Measurements from ENCODE around the gene CCDC196. TPM values are rescaled to one million over a fixed set of nuclear protein-coding genes. Genes with fewer than 3 reads are reported as not detected.
A peak's percentile ranks its signal among the peaks of the same experiment; 100 is the strongest.

Gene CCDC196
- total RNA-seq, 2 experiments from 2014 or later = not detected

- no peak for TF ChIP-seq CTCF (IDR thresholded peaks at IDR 0.05)
- H3K4me1 ChIP-seq (ENCODE audit: insufficient read depth, low read length) = no peaks in the 10 kb centered on the region
- H3K4me1 Mint-ChIP-seq (ENCODE audit: low read depth) = no peaks in the 10 kb centered on the region
- H3K36me3 ChIP-seq (ENCODE audit: insufficient read depth, low read length) = no peaks in the 10 kb centered on the region
- H3K27ac ChIP-seq (ENCODE audit: low read depth in 1 of 2, low read length in 2 of 2) = no peak overlapping the region
- H3K27me3 Mint-ChIP-seq = no peaks in the 10 kb centered on the region
- ATAC-seq (ENCODE audit: poor library complexity) (no peak), DNase-seq (no peak)
- no peaks in the 10 kb centered on the region for H3K9me3 ChIP-seq (ENCODE audit: control insufficient read depth in 1 of 2, insufficient read depth in 1 of 2, low read length in 2 of 2)
- no peaks in the 10 kb centered on the region for H3K36me3 Mint-ChIP-seq (ENCODE audit: low read depth)
- ChIA-PET POLR2A (no interaction called here), CTCF (no interaction called here)
- H3K27me3 ChIP-seq (ENCODE audit: control insufficient read depth in 1 of 2, insufficient read depth in 2 of 2, low read length in 2 of 2) = no peaks in the 10 kb centered on the region
- intact Hi-C loops (cut with DNase I, micrococcal nuclease) = no loop called here
- no peak overlapping the region for H3K27ac Mint-ChIP-seq
- no peaks in the 10 kb centered on the region for H3K9me3 Mint-ChIP-seq
- H3K4me3 Mint-ChIP-seq = no peak overlapping the region
- H3K4me3 ChIP-seq (ENCODE audit: low read length) = no peak overlapping the region
These were observed 32.7 kb upstream of the CCDC196 start for GRCh38 chr14:66453469-66453868.

GRCh38 chr14:66459603-66460002 is 26.6 kb upstream of the CCDC196 start:
- CTCF ChIA-PET = no interaction called here
- POLR2A ChIA-PET = interaction anchor here (0.6 kb wide), 1 partner anchor 9 kb away, joined by 3 read pairs; no protein-coding TSS in a partner anchor
- ATAC-seq (ENCODE audit: poor library complexity) (no peak), DNase-seq (peak in 1 of 14 experiments; percentile 5)
- H3K4me1 Mint-ChIP-seq (ENCODE audit: low read depth) = no peaks in the 10 kb centered on the region
- Histone ChIP-seq H3K4me1 (ENCODE audit: insufficient read depth, low read length) (no peaks in the 10 kb centered on the region), H3K36me3 (ENCODE audit: insufficient read depth, low read length) (no peaks in the 10 kb centered on the region), H3K9me3 (ENCODE audit: control insufficient read depth in 1 of 2, insufficient read depth in 1 of 2, low read length in 2 of 2) (no peaks in the 10 kb centered on the region), H3K27me3 (ENCODE audit: control insufficient read depth in 1 of 2, insufficient read depth in 2 of 2, low read length in 2 of 2) (no peaks in the 10 kb centered on the region), H3K27ac (ENCODE audit: low read depth in 1 of 2, low read length in 2 of 2) (no peak overlapping the region), H3K4me3 (ENCODE audit: low read length) (no peak overlapping the region)
- H3K4me3 Mint-ChIP-seq = no peak overlapping the region
- TF ChIP-seq CTCF (IDR thresholded peaks at IDR 0.05) = no peak
- H3K27me3 Mint-ChIP-seq = no peaks in the 10 kb centered on the region
- H3K36me3 Mint-ChIP-seq (ENCODE audit: low read depth) = no peaks in the 10 kb centered on the region
- H3K27ac Mint-ChIP-seq = no peak overlapping the region
- H3K9me3 Mint-ChIP-seq = no peaks in the 10 kb centered on the region
- intact Hi-C loops (cut with DNase I, micrococcal nuclease) = no loop called here

- no peaks in the 10 kb centered on the region for H3K36me3 ChIP-seq (ENCODE audit: insufficient read depth, low read length)
- H3K4me1 Mint-ChIP-seq (ENCODE audit: low read depth) = no peaks in the 10 kb centered on the region
- CTCF ChIA-PET = no interaction called here
These were observed 21.9 kb upstream of the CCDC196 start for GRCh38 chr14:66464261-66464660.

More at GRCh38 chr14:66464261-66464660, 21.9 kb upstream of the CCDC196 start:
- DNase-seq (no peak), ATAC-seq (ENCODE audit: poor library complexity) (no peak)
- Histone ChIP-seq H3K27ac (ENCODE audit: low read depth in 1 of 2, low read length in 2 of 2) (no peak overlapping the region), H3K9me3 (ENCODE audit: control insufficient read depth in 1 of 2, insufficient read depth in 1 of 2, low read length in 2 of 2) (no peaks in the 10 kb centered on the region), H3K27me3 (ENCODE audit: control insufficient read depth in 1 of 2, insufficient read depth in 2 of 2, low read length in 2 of 2) (no peaks in the 10 kb centered on the region), H3K4me3 (ENCODE audit: low read length) (no peak overlapping the region), H3K4me1 (ENCODE audit: insufficient read depth, low read length) (no peaks in the 10 kb centered on the region)
- H3K4me3 Mint-ChIP-seq = no peak overlapping the region
- H3K9me3 Mint-ChIP-seq = no peaks in the 10 kb centered on the region
- POLR2A ChIA-PET = no interaction called here
- intact Hi-C loops (cut with DNase I, micrococcal nuclease) = no loop called here
- no peak overlapping the region for H3K27ac Mint-ChIP-seq
- TF ChIP-seq CTCF (IDR thresholded peaks at IDR 0.05) = no peak
- H3K36me3 Mint-ChIP-seq (ENCODE audit: low read depth) = no peaks in the 10 kb centered on the region
- no peaks in the 10 kb centered on the region for H3K27me3 Mint-ChIP-seq

Data from CD4-positive, alpha-beta T cell (primary cell).